ENCODE results near the gene IFNGR2. TPM values are rescaled to one million over a fixed set of nuclear protein-coding genes. Genes with fewer than 3 reads are reported as not detected.
A peak's percentile ranks its signal among the peaks of the same experiment; 100 is the strongest.

IFNGR2 gene
- polyA plus RNA-seq, 2 of the 4 experiments (the other 2 are of a cell fraction), result 24.2 to 47.2 TPM

- FAIRE-seq, result no peak
- 73% methylated on average over 5 of the region's 5 CpGs for WGBS (ENCODE audit: missing lambda C conversion rate)
- POLR2A ChIA-PET, result no interaction called here
- no peak for ATAC-seq
- no peak overlapping the region for H3K4me3 ChIP-seq
- H3K9me3 ChIP-seq, result no peaks in the 10 kb centered on the region
- DNase-seq (ENCODE audit: low read depth in 1 of 2, low spot score in 1 of 2), result no peak
- peak overlapping the region; percentile 66 for H3K4me2 ChIP-seq
- H3K4me1 ChIP-seq, result peaks cover 23% of the 10 kb centered on the region
- TF ChIP-seq MAZ (IDR thresholded peaks at IDR 0.05; ENCODE audit: borderline replicate concordance, low read depth, low read length), result no peak
- TF ChIP-seq E2F6 (IDR thresholded peaks at IDR 0.05; ENCODE audit: borderline replicate concordance, low read depth), result no peak
- TF ChIP-seq HEYL (CRISPR knock-in tag; IDR thresholded peaks at IDR 0.05), result no peak
- CTCF ChIA-PET, result interaction anchor here (0.7 to 4.4 kb wide), 4 partner anchors 14 to 175 kb away, joined by 3 to 28 read pairs (median 4); no protein-coding TSS in a partner anchor
- peak overlapping the region in 1 of 2 experiments; percentile 49; a peak in 3 of 6 replicates for H3K27ac ChIP-seq
These were observed 28.0 kb upstream of the IFNGR2 start for GRCh38 chr21:33375101-33375644.

DNA sequence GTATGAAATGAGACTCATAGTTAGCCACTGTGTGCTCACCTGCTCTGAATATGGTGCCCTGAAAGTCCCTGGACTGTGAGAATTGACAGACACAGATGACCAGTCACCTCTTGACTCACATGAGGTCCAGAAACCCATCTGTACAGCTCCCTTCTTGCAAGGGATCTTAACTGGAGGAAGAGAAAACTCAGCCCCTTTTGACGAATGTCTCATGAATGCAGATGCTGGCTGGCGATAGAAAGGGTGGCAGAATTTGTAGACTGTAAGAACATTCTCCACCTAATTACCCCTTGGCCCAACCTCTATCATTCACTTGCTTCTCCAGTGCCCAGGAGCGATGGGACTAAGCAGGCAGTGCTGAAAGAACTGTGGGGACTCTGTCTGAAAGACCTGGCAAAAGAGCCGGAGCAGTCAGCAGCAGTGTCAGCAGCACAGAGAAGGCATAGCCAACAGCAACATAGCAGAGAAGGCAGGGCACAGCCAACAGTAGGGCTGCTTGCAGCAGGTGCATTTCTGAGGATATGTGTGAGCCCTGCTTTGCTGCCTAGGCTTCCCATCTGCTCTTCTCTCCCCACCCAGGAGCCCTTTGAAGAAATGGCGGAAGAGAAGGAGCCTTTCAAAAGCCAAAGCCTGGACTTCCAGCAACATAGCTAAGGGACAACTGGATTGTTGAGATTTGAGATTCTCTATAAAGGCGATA is 25.8 kb upstream of the IFNGR2 start:
- 91% methylated on average over 5 of the region's 6 CpGs for WGBS (ENCODE audit: missing lambda C conversion rate)
- Histone ChIP-seq H3K4me1 (peaks cover 35% of the 10 kb centered on the region), H3K4me2 (no peak overlapping the region), H3K27ac (0 out of 6 replicates have a peak overlapping the region, but pooled peaks of 1 of the 2 experiments have one; percentile 5), H3K4me3 (no peak overlapping the region), H3K9me3 (no peaks in the 10 kb centered on the region)
- no peak for FAIRE-seq
- CTCF ChIA-PET, result interaction anchor here (1.0 to 4.4 kb wide), 5 partner anchors 9 to 180 kb away, joined by 3 to 28 read pairs (median 4); no protein-coding TSS in a partner anchor
- POLR2A ChIA-PET, result interaction anchor here (0.6 kb wide), 1 partner anchor 59 kb away, joined by 3 read pairs; no protein-coding TSS in a partner anchor
- DNase-seq (ENCODE audit: low read depth in 1 of 2, low spot score in 1 of 2), result no peak
- TF ChIP-seq CEBPB (IDR thresholded peaks at IDR 0.05), result no peak
- no peak for TF ChIP-seq HEYL (CRISPR knock-in tag; IDR thresholded peaks at IDR 0.05)
- TF ChIP-seq CTCF (IDR thresholded peaks at IDR 0.05), result no peak
- no peak for TF ChIP-seq ZFP36 (IDR thresholded peaks at IDR 0.05; ENCODE audit: borderline replicate concordance, partially characterized antibody)
- TF ChIP-seq ZNF302 (CRISPR knock-in tag; IDR thresholded peaks at IDR 0.05), result no peak
- TF ChIP-seq CHD4 (IDR thresholded peaks at IDR 0.05; ENCODE audit: borderline replicate concordance), result no peak
- TF ChIP-seq E2F6 (IDR thresholded peaks at IDR 0.05; ENCODE audit: borderline replicate concordance, low read depth), result no peak
- TF ChIP-seq FOXS1 (CRISPR knock-in tag; IDR thresholded peaks at IDR 0.05), result no peak
- no peak for TF ChIP-seq ATOH8 (CRISPR knock-in tag; IDR thresholded peaks at IDR 0.05; ENCODE audit: low read depth)
- no peak for TF ChIP-seq CBX8 (IDR thresholded peaks at IDR 0.05)
- no peak for TF ChIP-seq SREBF2 (IDR thresholded peaks at IDR 0.05)
- TF ChIP-seq MAFK (IDR thresholded peaks at IDR 0.05; ENCODE audit: partially characterized antibody), result no peak
- no peak for TF ChIP-seq RARB (CRISPR knock-in tag; IDR thresholded peaks at IDR 0.05)
- no peak for TF ChIP-seq NFE2L2 (conservative IDR thresholded peaks at IDR 0.05; ENCODE audit: low read length)
- TF ChIP-seq MAZ (IDR thresholded peaks at IDR 0.05; ENCODE audit: borderline replicate concordance, low read depth, low read length), result no peak
- TF ChIP-seq SMC3 (IDR thresholded peaks at IDR 0.05), result no peak
- no peak for TF ChIP-seq CBX2 (IDR thresholded peaks at IDR 0.05; ENCODE audit: borderline replicate concordance, low read depth)
- TF ChIP-seq, protein P1, sequence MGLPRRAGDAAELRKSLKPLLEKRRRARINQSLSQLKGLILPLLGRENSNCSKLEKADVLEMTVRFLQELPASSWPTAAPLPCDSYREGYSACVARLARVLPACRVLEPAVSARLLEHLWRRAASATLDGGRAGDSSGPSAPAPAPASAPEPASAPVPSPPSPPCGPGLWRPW (IDR thresholded peaks at IDR 0.05), result no peak
- ATAC-seq, result no peak
